ENCODE data around the gene TRPV4.

TRPV4 gene

GRCh38 chr12:109827080-109827479 is 6.1 kb downstream of the TRPV4 start:
- TF ChIP-seq CTCF (IDR thresholded peaks at IDR 0.05; ENCODE audit: extremely low read depth, missing control alignments): no peak
- DNase-seq (ENCODE audit: low spot score): no peak

- no peak for TF ChIP-seq CTCF (IDR thresholded peaks at IDR 0.05; ENCODE audit: extremely low read depth, missing control alignments)
- no peak for DNase-seq (ENCODE audit: low spot score)
Measured at GRCh38 chr12:109824731-109825130, 8.5 kb downstream of the TRPV4 start.

- no peak for DNase-seq (ENCODE audit: low spot score)
- TF ChIP-seq CTCF (IDR thresholded peaks at IDR 0.05; ENCODE audit: extremely low read depth, missing control alignments): no peak
Measured at GRCh38 chr12:109822951-109823411, 10.2 kb downstream of the TRPV4 start.

- TF ChIP-seq CTCF (IDR thresholded peaks at IDR 0.05; ENCODE audit: extremely low read depth, missing control alignments): no peak
- DNase-seq (ENCODE audit: low spot score): no peak
Measured at GRCh38 chr12:109822416-109822815, 10.8 kb downstream of the TRPV4 start.

- no peak for TF ChIP-seq CTCF (IDR thresholded peaks at IDR 0.05; ENCODE audit: extremely low read depth, missing control alignments)
- no peak for DNase-seq (ENCODE audit: low spot score)
Measured at GRCh38 chr12:109821968-109822367, 11.2 kb downstream of the TRPV4 start.

- no peak for DNase-seq (ENCODE audit: low spot score)
- TF ChIP-seq CTCF (IDR thresholded peaks at IDR 0.05; ENCODE audit: extremely low read depth, missing control alignments): no peak
Measured at GRCh38 chr12:109820816-109821381, 12.3 kb downstream of the TRPV4 start.

GRCh38 chr12:109818905-109819500 is 14.2 kb downstream of the TRPV4 start:
- TF ChIP-seq CTCF (IDR thresholded peaks at IDR 0.05; ENCODE audit: extremely low read depth, missing control alignments): no peak
- no peak for DNase-seq (ENCODE audit: low spot score)
